IMR-90 (cell line): Measurements from ENCODE around the gene NCOA3. TPM values are rescaled to one million over a fixed set of nuclear protein-coding genes. Genes with fewer than 3 reads are reported as not detected.

Experiments used
- ATAC-seq: fragments of 200-7000 bp; cut with Tn5 transposase; 2 replicates; pipeline ENCODE4 v1.9.1; 2020; ENCODE audit warnings: low read depth, mild to moderate bottlenecking, moderate library complexity
- BruUV-seq: library from RNA; stranded (reverse); fragments of 400-500 nt; replicated peaks from 2 replicates; lab custom pipeline; 2021; lab: Mats Ljungman, UMichigan
- CTCF ChIA-PET: fragments of 300-600 bp; formaldehyde crosslinking; extraction: SDS; loops from one replicate; lab custom pipeline; 2021; ENCODE audit warnings: antibody characterized with exemption; lab: Yijun Ruan, JAX
- POLR2A ChIA-PET: fragments of 300-600 bp; sonication (Branson Sonifier 250); formaldehyde crosslinking; loops from one replicate; lab custom pipeline; 2022; ENCODE audit warnings: antibody characterized with exemption; ENCODE audit not compliant: unreplicated experiment; lab: Charles Lee
- DNase-seq: peaks from one replicate; pipeline ENCODE4 v3.0.0; 2013
- H2AFZ ChIP-seq: replicated peaks from 2 replicates; pipeline ENCODE3; 2013; ENCODE audit warnings: low read length, mild to moderate bottlenecking; ENCODE audit not compliant: poor library complexity
- H2AK5ac ChIP-seq: 2 replicates; pipeline ENCODE4 v1.6.1; 2013; ENCODE audit warnings: low read depth, low read length, inconsistent platforms
- H2AK9ac ChIP-seq: replicated peaks from 2 replicates; pipeline ENCODE3; 2013; ENCODE audit warnings: mild to moderate bottlenecking, low read depth, low read length, moderate library complexity; ENCODE audit not compliant: poor library complexity
- H2BK120ac ChIP-seq: 2 replicates; pipeline ENCODE4 v1.6.1; 2013; ENCODE audit warnings: low read depth, low read length, inconsistent platforms
- H2BK15ac ChIP-seq: 3 replicates; pipeline ENCODE4 v1.6.1; 2013; ENCODE audit warnings: low read depth, low read length, inconsistent platforms
- H2BK20ac ChIP-seq: 2 replicates; pipeline ENCODE4 v1.6.1; 2013; ENCODE audit warnings: low read depth, mild to moderate bottlenecking, inconsistent platforms, low read length, moderate library complexity
- H2BK5ac ChIP-seq: 2 replicates; pipeline ENCODE4 v1.6.1; 2013; ENCODE audit warnings: mild to moderate bottlenecking, low read depth, low read length, inconsistent platforms; ENCODE audit not compliant: poor library complexity, severe bottlenecking
- H3K14ac ChIP-seq: replicated peaks from 2 replicates; pipeline ENCODE4 v1.6.1; 2013; ENCODE audit warnings: low read depth, low read length, inconsistent platforms
- H3K18ac ChIP-seq: 2 replicates; pipeline ENCODE4 v1.6.1; 2013; ENCODE audit warnings: low read depth, low read length, control low read depth
- H3K23ac ChIP-seq: 2 replicates; pipeline ENCODE4 v1.6.1; 2013; ENCODE audit warnings: low read depth, low read length, inconsistent platforms
- H3K27ac ChIP-seq: 2 replicates; pipeline ENCODE4 v1.5.1; 2013; ENCODE audit warnings: mild to moderate bottlenecking, control low read depth, low read length; ENCODE audit not compliant: insufficient read depth
- H3K27me3 ChIP-seq: 2 replicates; pipeline ENCODE4 v1.6.1; 2013; ENCODE audit warnings: low read length; ENCODE audit not compliant: control insufficient read depth, insufficient read depth
- H3K36me3 ChIP-seq: 2 replicates; pipeline ENCODE4 v1.6.1; 2013; ENCODE audit warnings: low read length, mixed read lengths; ENCODE audit not compliant: control insufficient read depth, insufficient read depth
- H3K4ac ChIP-seq: 2 replicates; pipeline ENCODE4 v1.6.1; 2013; ENCODE audit warnings: low read depth, low read length, inconsistent platforms
- H3K4me1 ChIP-seq: 2 replicates; pipeline ENCODE4 v1.6.1; 2013; ENCODE audit warnings: low read length, mixed read lengths; ENCODE audit not compliant: control insufficient read depth, insufficient read depth
- H3K4me2 ChIP-seq: 2 replicates; pipeline ENCODE4 v1.6.1; 2013; ENCODE audit warnings: low read depth, mild to moderate bottlenecking, control low read depth, low read length, moderate library complexity
- H3K4me3 ChIP-seq: 2 replicates; pipeline ENCODE4 v1.5.1; 2013; ENCODE audit warnings: low read depth, mild to moderate bottlenecking, control low read depth, low read length, moderate library complexity; ENCODE audit not compliant: insufficient read depth
- H3K56ac ChIP-seq: 2 replicates; pipeline ENCODE4 v1.6.1; 2013; ENCODE audit warnings: low read length, inconsistent platforms; ENCODE audit not compliant: insufficient read depth; ENCODE audit errors: extremely low read depth
- H3K79me1 ChIP-seq, 2 experiments: 2 replicates each; pipeline ENCODE4 v1.6.1; 2013; ENCODE audit warnings: low read length in 2 of 2, inconsistent platforms in 1 of 2, low read depth in 1 of 2
- H3K9ac ChIP-seq: 2 replicates; pipeline ENCODE4 v1.6.1; 2013; ENCODE audit warnings: low read depth, low read length, control low read depth
- H3K9me1 ChIP-seq: 2 replicates; pipeline ENCODE4 v1.6.1; 2013; ENCODE audit warnings: low read length, inconsistent platforms; ENCODE audit not compliant: insufficient read depth
- H3K9me3 ChIP-seq: 2 replicates; pipeline ENCODE4 v1.6.1; 2013; ENCODE audit warnings: low read length; ENCODE audit not compliant: control insufficient read depth, insufficient read depth
- H4K20me1 ChIP-seq: 2 replicates; pipeline ENCODE4 v1.6.1; 2013; ENCODE audit warnings: low read length, inconsistent platforms; ENCODE audit not compliant: insufficient read depth
- H4K5ac ChIP-seq: 2 replicates; pipeline ENCODE4 v1.6.1; 2013; ENCODE audit warnings: mild to moderate bottlenecking, low read depth, low read length, control low read depth
- H4K8ac ChIP-seq, 2 experiments: 2 replicates each; pipeline ENCODE4 v1.6.1; 2013; ENCODE audit warnings: low read depth in 2 of 2, low read length in 2 of 2, control low read depth in 1 of 2, inconsistent platforms in 1 of 2
- H4K91ac ChIP-seq: 2 replicates; pipeline ENCODE4 v1.6.1; 2013; ENCODE audit warnings: low read depth, low read length, inconsistent platforms; ENCODE audit not compliant: insufficient read depth
- CHD1 ChIP-seq: IDR thresholded peaks from 2 replicates; pipeline ENCODE4 v1.6.1; 2012; ENCODE audit warnings: low read depth, low read length, improper control_type of control experiment
- FOS ChIP-seq: fragments of 150-350 bp; IDR thresholded peaks from 2 replicates; pipeline ENCODE4 v1.6.1; 2016; ENCODE audit warnings: low read depth, low read length
- SMC3 ChIP-seq: fragments of 150-350 bp; IDR thresholded peaks from 2 replicates; pipeline ENCODE4 v1.6.1; 2016; ENCODE audit warnings: low read depth, mild to moderate bottlenecking, antibody characterized with exemption, low read length, moderate library complexity
- WGBS, 2 experiments: methylation state at CpG; one replicate each; pipeline versions ENCODE4 v1.1.5 to v1.1.7; 2013; ENCODE audit warnings: missing lambda C conversion rate in 2 of 2; ENCODE audit not compliant: insufficient read length in 1 of 2; ENCODE audit errors: extremely low coverage in 2 of 2; 5-methylcytosine and 5-hydroxymethylcytosine counted together
- dilution Hi-C: fragments of 300-500 bp; cut with HindIII; formaldehyde crosslinking; loops from one replicate; pipeline ENCODE4 v1.14.3; 2018; ENCODE audit warnings: low sequenced_read_pairs; ENCODE audit not compliant: unreplicated experiment
- in situ Hi-C: fragments of 300-500 bp; cut with MboI; formaldehyde crosslinking; loops from 3 replicates; pipeline ENCODE4 v1.14.3; 2019; ENCODE audit warnings: low sequenced_read_pairs, inconsistent platforms, mixed read lengths
- intact Hi-C: fragments of 100-400 bp; cut with micrococcal nuclease; formaldehyde crosslinking; loops from 2 replicates; pipeline ENCODE4 v1.10.0; 2022
- polyA plus RNA-seq, 3 experiments: library from polyadenylated mRNA; depleted of rRNA; stranded (reverse); fragments of >200 nt; gene quantifications; 2 replicates each; pipeline ENCODE4 v1.2.3, GENCODE V29; 2012; ENCODE audit warnings: low replicate concordance in 1 of 3
- total RNA-seq: library from RNA; depleted of rRNA; stranded (reverse); fragments of >200 nt; gene quantifications from 2 replicates; pipeline ENCODE4 v1.2.3, GENCODE V29; 2012

NCOA3 gene
- total and polyA plus RNA-seq, 2 of the 4 experiments (the other 2 are of a cell fraction), result 8.8 to 29.0 TPM

GRCh38 chr20:47568019-47568418 lies 66.3 kb downstream of the NCOA3 start:
- H3K23ac ChIP-seq, result no peak overlapping the region
- no peak overlapping the region; the same call in 1 of the 2 replicates for H3K4ac ChIP-seq
- H2BK120ac ChIP-seq, result no peak overlapping the region
- ChIA-PET CTCF (interaction anchor here (0.8 kb wide), 1 partner anchor 9 kb away, joined by 3 read pairs; no protein-coding TSS in a partner anchor), POLR2A (no interaction called here)
- ATAC-seq (peak; percentile 87), DNase-seq (peak; percentile 90)
- H2BK15ac ChIP-seq, result no peak overlapping the region
- peaks cover 27 to 71% of the 10 kb centered on the region in 2 experiments for H3K79me1 ChIP-seq
- 0 out of 2 replicates have a peak, but pooled peaks cover 2% of the 10 kb centered on the region for H3K36me3 ChIP-seq
- BruUV-seq, result no TSS peak
- peak overlapping the region; percentile 57 for H2BK5ac ChIP-seq
- no peak overlapping the region for H2AK9ac ChIP-seq
- H3K14ac ChIP-seq, result no peak overlapping the region
- H2BK20ac ChIP-seq, result no peak overlapping the region
- H3K27ac ChIP-seq, result no peak overlapping the region
- in situ Hi-C loops (no loop called here), intact Hi-C loops (loop anchor here (1.0 kb wide), 1 partner anchor 8 kb away; no protein-coding TSS in a partner anchor), dilution Hi-C loops (no loop called here)
- peaks cover 12% of the 10 kb centered on the region for H3K4me1 ChIP-seq
- H4K5ac ChIP-seq, result no peak overlapping the region
- peaks cover 19% of the 10 kb centered on the region for H3K9me1 ChIP-seq
- H3K4me2 ChIP-seq, result peak overlapping the region; percentile 20; the same call in 1 of the 2 replicates
- no peak overlapping the region for H3K56ac ChIP-seq
- H3K4me3 ChIP-seq, result no peak overlapping the region
- H3K9ac ChIP-seq, result no peak overlapping the region
- H3K27me3 ChIP-seq, result no peaks in the 10 kb centered on the region
- no peak overlapping the region for H3K18ac ChIP-seq
- peaks cover 27% of the 10 kb centered on the region for H4K20me1 ChIP-seq
- no peak overlapping the region for H4K8ac ChIP-seq
- peaks cover 6% of the 10 kb centered on the region for H3K9me3 ChIP-seq
- H2AFZ ChIP-seq, result no peak overlapping the region
- H4K91ac ChIP-seq, result no peak overlapping the region
- no peak overlapping the region for H2AK5ac ChIP-seq
- WGBS, 2 experiments, result 0% methylated on average over 1 of the region's 2 CpGs; no CpG with 5 or more reads in 1 of the 2 experiments
- TF ChIP-seq CHD1 (no peak), FOS (0 out of 2 replicates have a peak, but pooled peaks have one; percentile 7), SMC3 (no peak)
